Erythroblast (primary cell): ENCODE measurements around the gene ICAM5.

Experiments
- GATA1 ChIP-seq: IDR thresholded peaks from 2 replicates; pipeline ENCODE4 v1.6.1; 2011; ENCODE audit warnings: low read depth, mild to moderate bottlenecking, control low read depth, low read length, moderate library complexity
- POLR2A ChIP-seq: IDR thresholded peaks from 2 replicates; pipeline ENCODE4 v1.6.1; 2011; ENCODE audit warnings: mild to moderate bottlenecking, low read length

GRCh38 chr19:10332965-10333757 lies 43.4 kb downstream of the ICAM5 start, which contains the start of gene RAVER1:
- peak; percentile 90 for TF ChIP-seq POLR2A
- TF ChIP-seq GATA1 = no peak
